Stimulated activated CD8-positive, alpha-beta memory T cell treated with anti-CD3 and anti-CD28 coated beads, Interleukin-2, amount 100 ng/mL, for 48 hours (primary cell): ENCODE data around the gene MSI2.

ENCODE experiments used
- DNase-seq, 2 donors: peaks; one replicate each; pipeline ENCODE4 v3.0.0-alpha.2; 2020; ENCODE audit warnings: low read depth in 2 of 2

Gene MSI2

GRCh38 chr17:57556977-57557376 is 300.7 kb downstream of the MSI2 start:
- DNase-seq = no peak

DNA sequence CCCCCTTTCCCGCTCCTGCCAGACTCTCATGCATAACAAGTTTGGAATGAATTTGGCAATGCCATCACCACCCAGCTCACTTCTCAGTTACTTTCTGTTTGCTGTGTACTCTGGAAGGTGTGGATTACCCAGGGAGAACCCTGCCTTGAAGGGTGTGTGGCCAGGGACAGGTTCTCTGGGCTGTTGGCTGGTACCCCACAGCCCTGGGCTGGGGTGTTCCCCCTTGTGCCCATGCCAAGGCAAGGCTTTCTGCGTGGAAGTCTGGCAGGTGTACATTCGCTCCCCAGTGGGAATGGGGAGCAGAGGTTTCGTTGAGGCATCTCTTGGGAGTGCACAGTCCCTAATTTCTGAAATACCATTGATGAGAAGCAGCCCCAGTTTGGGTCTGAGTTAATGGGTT is 301.1 kb downstream of the MSI2 start:
- DNase-seq = no peak

GRCh38 chr17:57557834-57558681 is 301.7 kb downstream of the MSI2 start:
- no peak for DNase-seq

DNA sequence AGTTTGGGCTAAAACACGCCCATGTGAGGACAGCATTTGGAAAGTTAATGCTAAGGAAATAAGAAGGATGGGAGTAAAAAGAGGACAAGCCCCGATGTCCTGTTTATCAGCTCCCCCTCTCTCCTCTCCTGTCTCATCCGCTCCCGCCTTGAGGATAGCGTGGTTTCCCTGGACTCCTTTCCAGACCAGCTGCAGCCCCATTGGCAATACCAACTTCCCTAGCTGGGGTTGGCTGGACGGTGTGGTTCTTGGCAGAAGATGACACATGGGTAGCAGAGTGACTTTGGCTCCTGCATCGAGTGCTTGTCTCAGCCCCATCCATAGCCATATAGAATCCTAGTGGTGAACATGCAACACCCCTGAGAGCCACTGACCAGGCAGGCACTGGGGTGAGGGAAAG is 302.9 kb downstream of the MSI2 start:
- DNase-seq = no peak

DNA sequence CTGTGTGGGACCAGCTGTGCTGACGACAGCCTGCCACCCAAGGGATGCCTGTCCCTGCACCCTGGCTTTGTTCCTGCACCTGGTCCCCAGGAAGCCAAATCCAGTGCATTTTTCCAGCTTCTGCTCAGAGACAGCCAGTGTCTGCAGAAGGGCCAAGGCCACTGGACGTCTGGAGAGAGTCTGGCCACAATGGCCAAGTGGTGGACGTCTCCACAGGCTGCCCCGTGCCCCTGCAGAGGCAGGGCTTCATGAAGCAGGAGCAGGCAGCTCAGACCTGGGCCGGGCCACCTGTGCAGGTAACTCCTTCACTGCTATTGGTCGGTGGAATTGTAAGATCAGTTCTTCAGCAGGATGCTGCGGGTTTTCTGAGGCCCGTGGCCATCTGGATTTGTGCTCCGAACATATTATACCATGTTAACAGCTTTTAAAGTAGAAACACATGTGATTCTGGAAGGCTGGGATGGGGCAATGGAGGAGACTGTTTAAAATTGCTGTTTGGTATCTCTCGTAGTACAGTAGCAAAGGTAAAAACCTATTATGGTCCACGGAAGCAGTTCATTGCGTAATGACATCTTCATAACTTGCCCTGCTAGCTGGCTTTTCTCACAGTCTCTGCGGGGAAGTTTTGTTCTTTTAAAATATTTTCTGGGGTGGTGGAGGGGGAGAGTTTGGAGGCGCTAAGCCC is 303.5 kb downstream of the MSI2 start:
- DNase-seq = no peak

GRCh38 chr17:57560319-57560705 is 304.0 kb downstream of the MSI2 start:
- DNase-seq = no peak

DNA sequence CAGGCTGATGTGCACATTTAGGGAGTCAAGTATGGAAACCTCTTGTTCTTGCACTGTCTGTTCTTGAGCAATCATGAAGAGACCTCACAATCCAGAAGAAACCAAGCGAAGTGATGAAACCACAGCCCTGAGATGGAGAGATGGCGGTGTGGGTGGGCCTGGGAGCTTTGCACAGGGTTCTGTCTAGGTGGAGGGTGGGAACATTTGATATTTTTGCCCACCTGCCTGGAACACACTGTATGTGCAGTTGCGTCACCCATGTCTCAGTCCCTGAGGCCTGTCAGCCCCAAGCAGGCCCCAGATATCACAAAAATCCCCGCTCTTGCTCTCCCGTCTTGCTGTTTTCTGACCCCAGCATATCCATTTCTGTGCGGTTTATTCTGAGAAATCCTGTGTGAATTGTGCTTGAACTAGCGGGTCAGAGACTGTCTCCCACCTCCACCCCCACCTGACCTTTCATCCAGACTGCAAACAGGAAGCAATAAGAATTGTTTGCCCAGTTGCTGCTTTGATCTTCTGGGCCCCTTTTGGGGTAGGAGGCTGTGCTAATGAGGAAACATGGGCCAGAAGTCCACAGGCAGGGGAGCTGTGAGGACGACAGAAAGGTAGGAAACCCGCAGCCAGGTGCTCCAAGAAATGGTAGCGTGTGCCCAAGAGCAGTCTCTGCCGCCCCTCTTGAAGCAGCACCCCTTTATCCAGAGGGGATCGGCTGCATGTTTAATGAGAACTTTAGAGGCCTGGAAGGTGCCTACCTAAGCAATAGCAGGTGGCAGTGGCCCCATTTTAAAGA is 304.9 kb downstream of the MSI2 start:
- DNase-seq = no peak

DNA sequence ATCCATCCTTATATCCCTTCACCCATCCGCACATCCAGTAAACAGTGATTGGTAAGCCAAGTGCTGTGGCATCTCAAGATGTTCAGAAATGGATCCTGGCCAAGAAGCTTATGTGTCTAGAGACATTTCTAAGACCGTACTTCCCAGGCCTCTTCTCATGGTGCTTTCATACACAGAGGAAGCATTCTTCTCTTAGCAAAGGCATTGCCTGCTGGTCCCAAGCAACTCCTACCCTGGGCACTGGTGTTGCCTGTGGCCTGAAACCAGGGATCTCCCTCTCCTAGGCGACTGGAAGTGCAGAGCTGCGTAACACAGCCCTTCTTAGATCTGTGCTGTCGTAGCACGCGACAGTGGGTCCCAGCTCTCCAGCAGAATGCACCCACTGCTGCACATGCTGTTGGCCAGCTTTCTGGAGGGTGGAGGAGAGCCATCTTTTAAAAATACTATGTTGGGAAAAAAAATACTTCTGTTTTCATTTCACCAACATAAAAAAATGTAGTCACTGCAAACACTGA is 305.9 kb downstream of the MSI2 start:
- DNase-seq = no peak

DNA sequence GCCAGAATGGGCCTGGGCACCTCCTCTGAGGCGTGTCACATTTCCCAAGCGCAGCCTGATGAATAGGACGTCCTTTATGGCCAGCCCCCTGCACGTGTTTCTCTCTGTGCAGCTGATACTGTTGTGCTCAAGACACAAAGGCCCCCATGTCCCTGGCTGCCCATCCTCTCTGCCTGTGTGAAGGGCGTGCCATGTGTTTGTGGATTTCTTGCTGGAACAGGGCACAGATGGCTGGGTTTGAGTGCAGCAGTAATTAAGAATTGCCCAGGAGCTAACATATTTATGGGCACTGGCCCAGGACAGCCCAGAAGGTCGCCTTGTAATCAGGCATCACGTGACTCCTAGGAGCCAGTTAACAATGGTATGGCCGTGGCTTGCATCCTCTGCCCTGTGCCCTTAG is 307.6 kb downstream of the MSI2 start:
- DNase-seq = no peak

DNA sequence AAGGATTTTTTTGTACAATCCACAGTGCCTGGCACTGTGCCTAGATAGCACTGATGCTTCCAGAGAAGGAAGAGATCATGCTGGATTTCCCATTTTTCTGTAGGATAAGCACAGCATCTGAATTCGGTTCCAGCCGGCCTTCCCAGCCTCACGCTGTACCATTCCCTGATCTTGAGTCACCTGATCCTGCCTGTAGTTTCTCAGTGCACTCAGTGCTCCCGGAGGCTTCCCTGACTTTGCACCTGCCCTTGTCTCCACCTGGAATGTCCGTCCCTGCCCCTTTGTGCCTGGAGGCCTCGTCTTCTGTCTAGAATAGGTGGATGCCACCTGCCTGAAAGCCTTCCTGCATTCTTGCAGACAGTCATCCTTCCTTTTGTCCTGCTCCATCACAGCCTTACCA is 308.9 kb downstream of the MSI2 start:
- DNase-seq = no peak

GRCh38 chr17:57566721-57567120 is 310.4 kb downstream of the MSI2 start:
- DNase-seq = no peak

- no peak for DNase-seq
These were observed 310.9 kb downstream of the MSI2 start for GRCh38 chr17:57567251-57567650.

- no peak for DNase-seq
These were observed 312.0 kb downstream of the MSI2 start for GRCh38 chr17:57568340-57568739.

DNA sequence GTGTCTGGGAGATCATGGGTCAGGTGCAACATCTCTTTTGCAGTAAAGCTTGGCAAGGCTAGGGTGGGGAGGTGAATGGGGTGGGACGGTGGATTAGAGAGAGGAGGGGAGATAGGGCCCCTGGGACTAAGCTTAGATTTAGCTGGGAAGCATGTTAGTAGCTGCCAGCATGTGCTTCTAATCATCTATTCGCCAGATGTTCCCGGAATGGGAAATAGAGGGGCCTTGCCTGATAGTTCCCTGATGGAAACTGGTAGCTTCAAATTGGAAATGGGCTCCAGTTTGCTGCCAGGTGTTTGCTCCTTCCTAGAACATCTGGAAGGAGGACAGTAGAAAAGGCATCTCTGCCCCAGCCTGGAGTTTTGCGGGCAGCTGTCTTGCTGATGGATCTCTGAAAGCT is 312.7 kb downstream of the MSI2 start:
- DNase-seq = no peak

DNA sequence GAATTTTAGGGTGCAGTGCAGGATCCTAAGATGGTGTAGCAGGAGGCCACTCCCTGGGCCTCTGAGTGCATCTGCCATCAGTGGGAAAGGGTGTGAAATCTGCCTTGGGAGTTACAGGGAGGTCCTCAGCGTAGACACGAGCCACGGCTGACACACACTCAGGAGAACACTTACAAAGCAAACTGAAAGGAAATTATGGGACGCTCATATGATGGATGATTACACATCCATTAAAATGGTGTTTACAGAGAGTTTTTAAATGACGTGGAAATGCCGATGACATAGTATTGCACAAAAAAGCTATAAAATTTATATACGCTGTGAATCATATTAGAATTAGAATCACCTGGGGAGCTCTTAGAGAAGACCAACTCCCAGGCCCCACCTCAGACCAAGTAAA is 313.5 kb downstream of the MSI2 start:
- DNase-seq = no peak

DNA sequence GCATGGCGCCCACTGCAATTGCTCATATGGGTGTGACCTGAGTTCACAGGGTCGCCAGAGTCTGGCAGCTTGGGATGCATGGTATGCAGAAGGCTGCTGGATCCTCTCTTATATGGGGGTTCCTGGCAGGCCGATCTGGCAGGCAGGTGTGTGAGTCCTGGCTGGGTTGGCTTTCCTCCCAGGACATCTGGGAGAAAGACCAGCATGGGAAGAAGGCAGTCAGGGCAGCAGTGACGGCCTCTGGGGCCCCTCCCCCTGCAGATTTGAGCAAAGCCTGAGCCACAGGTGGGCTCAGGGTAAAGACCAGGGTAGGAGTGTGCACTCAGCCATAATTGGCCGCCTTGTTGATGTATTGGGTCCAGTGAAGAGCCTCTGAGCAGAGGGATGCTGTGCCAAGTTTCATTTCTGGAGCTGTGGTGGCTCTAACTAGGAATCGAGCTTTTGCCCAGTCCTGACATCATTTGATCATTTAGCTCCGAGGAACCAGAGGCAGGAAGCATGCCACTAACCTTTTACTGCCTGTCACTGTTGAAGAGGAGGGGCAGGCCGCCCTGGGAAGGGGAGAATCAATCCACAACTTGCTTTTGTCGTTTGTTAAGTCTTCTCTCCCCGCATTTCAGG is 314.5 kb downstream of the MSI2 start:
- no peak for DNase-seq

GRCh38 chr17:57572062-57572461 is 315.7 kb downstream of the MSI2 start:
- DNase-seq = no peak

- no peak for DNase-seq
These were observed 316.3 kb downstream of the MSI2 start for GRCh38 chr17:57572600-57572999.

DNA sequence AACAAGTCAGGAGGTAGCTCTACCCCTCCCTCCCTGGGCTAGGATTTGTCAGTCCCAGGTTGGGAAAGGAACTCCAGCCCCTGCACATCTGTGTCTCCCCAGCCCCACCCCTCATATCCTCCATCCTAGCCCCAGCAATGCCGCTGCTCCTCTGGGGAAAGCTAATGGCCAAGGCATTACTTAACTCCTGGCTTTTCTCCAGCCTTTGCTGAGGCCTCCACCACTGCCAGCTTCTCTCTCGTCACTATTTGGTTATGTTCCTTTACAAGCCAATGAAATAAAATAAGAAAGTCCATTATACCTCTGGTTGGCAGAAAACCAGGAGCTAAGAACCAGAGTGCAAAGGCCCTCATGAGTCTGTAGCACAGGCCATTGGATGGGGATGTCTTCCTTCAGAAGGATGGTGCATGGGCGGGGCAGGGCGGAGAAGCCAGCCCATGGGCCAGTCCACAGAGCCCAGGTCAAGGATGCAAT is 317.8 kb downstream of the MSI2 start:
- no peak for DNase-seq

DNA sequence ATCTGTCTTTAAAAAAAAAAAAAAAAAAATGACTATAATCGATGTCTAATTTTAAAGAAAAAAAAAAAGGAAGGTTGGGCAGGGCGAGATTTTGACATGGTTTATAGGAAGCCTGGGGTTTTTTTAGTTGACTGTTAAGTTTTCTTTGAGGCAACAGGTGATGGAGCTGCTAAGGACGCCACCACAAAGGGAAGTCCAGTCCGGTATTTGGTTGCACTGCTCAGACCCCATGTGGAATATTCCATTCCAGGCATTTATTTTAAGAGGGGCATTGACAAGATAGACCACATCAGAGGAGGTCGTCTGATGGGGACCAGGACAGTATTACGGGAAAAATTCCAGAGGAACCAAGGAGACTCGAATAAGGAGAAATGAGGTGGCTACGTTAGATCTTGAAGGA is 320.4 kb downstream of the MSI2 start:
- DNase-seq = no peak

DNA sequence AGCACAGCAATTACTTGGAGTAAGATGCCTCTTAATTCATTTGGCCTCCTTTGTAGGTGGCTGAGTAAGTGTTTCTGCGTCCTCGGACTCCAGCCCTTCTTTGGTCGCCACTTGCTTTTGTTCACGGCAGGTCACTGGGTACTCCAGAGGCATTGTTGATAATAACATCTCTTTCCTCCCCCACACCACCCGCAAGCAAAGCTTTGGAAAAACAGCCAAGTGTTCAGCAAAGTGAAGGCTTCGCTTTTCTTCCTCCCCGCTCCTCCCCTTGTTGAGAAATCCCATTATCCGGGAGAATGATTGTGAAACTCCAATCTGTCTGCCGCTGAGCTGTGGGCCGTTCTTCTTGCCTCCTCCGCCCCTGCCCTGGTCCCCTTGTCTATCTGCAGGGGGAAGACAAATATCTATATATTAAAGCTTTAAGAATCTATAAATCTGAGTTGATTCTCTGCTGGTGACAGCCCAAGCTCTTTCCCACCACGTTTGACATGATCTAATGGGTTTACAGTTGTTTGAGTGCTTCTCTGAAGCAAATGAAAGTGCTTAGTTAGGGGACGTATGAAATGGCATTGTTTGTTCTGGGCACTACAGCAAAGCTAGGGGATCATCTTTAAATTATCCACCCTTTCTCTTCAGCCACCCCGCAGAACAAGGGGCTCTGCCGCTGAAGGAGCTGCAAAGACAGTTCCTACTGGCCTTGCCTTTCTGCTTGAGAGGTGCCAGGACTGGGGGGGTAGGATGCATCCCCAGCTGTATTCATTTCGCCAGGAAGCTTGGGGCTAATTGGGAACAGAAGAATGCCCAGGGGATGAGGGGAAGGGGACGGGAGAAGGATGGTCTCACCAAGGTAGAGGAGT is 321.7 kb downstream of the MSI2 start:
- no peak for DNase-seq
